Measurements from ENCODE around the gene SCUBE1.

The SCUBE1 gene

DNA sequence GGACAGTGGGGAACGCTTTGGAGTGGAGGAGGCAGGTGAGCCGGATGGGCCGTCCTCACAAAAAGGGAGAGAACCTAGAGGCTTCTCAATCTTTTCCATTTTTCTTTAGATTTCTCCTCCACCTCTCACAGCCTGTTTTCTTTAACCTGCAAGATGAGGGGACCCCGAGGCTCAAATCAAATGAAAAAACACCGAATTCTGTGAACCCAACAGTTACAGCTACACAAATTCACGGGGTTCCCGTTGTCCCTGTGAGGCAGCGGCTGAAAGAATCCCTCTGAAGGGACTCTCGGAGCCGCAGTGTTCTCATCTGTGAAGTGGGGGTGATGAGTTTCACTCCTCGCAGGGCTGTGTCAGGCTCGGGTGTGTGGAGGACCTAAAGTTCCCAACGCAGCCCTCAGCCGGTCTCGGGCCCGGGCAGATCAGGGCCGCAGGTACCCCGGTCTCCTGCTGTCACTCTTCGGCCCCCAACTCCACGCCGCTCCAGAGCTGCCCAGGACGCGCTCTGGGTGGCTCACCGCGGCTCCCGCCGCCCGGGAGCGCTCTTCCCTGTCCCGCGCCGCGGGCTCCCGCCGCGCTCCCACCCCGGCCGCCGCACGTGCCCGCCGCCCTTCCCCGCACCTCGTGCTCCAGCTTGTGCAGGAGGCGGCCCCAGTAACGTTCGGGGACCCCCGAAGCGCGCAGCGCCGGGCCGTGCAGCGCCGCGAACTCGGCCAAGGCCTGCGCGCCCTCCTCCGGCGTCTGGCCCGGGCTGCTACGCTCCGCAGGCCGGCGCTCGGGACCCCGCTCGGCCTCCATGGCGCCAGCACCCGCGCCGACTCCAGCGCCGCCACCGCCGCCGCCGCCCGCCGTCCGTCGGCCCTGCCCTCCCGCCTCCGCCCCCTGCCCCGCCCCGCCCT is 156.7 kb downstream of the SCUBE1 start, which contains the start of gene TTLL12:
TTLL12 (minus strand) TSS at position 863 of the 899 bp plus-strand sequence; CDS start at position 798, 65 bp downstream.
- TF ChIP-seq CTCF (IDR thresholded peaks at IDR 0.05) = no peak
- peak within 1 kb of the TSS; percentile 74 to 86 for H3K4me3 ChIP-seq (ENCODE audit: low read depth in 1 of 2, low read length in 1 of 2)

DNA sequence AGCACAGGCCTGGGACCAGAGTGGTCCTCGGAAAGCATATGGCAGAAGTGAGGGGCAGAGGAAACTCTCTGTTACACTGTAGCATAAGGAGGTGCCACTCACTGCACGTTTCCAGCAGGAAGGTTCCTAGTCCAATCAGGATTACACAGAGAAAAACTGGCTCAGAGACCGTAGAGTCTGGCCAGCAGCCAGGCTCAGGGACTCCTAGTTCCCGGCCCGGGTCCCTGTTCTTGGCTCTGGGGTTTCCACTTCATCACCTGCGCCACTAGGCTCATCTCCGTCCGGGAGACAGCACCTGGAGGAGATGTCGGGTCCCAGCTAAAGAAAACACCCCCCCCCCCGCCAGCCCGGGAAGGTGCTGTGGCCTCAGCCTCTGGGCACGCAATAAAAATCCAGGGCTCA is 157.3 kb downstream of the SCUBE1 start:
- TF ChIP-seq CTCF (IDR thresholded peaks at IDR 0.05) = no peak
- peaks cover 20% of the 10 kb centered on the region for H3K36me3 ChIP-seq
- H3K9me3 ChIP-seq = no peaks in the 10 kb centered on the region
- peak overlapping the region; percentile 66 to 74 for H3K4me3 ChIP-seq (ENCODE audit: low read depth in 1 of 2, low read length in 1 of 2)
- H3K27me3 ChIP-seq = no peaks in the 10 kb centered on the region
- no peak overlapping the region for H3K27ac ChIP-seq
- H3K4me1 ChIP-seq (ENCODE audit: control insufficient read depth in 1 of 2, insufficient read depth in 1 of 2, low read depth in 1 of 2, low read length in 1 of 2) = peaks cover 39 to 42% of the 10 kb centered on the region in 2 experiments

More for the DNA sequence above, 156.7 kb downstream of the SCUBE1 start, which contains the start of gene TTLL12:
- peaks cover 14% of the 10 kb centered on the region for H3K36me3 ChIP-seq
- no peaks in the 10 kb centered on the region for H3K9me3 ChIP-seq
- peak within 1 kb of the TSS; percentile 94 for H3K27ac ChIP-seq
- H3K27me3 ChIP-seq = no peaks in the 10 kb centered on the region
- peaks cover 39 to 42% of the 10 kb centered on the region in 2 experiments for H3K4me1 ChIP-seq (ENCODE audit: control insufficient read depth in 1 of 2, insufficient read depth in 1 of 2, low read depth in 1 of 2, low read length in 1 of 2)

GRCh38 chr22:43183496-43184277 is 159.5 kb downstream of the SCUBE1 start:
- H3K27me3 ChIP-seq = no peaks in the 10 kb centered on the region
- H3K4me3 ChIP-seq (ENCODE audit: low read depth in 1 of 2, low read length in 1 of 2) = no peak overlapping the region
- peaks cover 39 to 42% of the 10 kb centered on the region in 2 experiments for H3K4me1 ChIP-seq (ENCODE audit: control insufficient read depth in 1 of 2, insufficient read depth in 1 of 2, low read depth in 1 of 2, low read length in 1 of 2)
- peak overlapping the region; percentile 46 for H3K27ac ChIP-seq
- H3K36me3 ChIP-seq = peaks cover 42% of the 10 kb centered on the region
- TF ChIP-seq CTCF (IDR thresholded peaks at IDR 0.05) = no peak
- H3K9me3 ChIP-seq = no peaks in the 10 kb centered on the region

DNA sequence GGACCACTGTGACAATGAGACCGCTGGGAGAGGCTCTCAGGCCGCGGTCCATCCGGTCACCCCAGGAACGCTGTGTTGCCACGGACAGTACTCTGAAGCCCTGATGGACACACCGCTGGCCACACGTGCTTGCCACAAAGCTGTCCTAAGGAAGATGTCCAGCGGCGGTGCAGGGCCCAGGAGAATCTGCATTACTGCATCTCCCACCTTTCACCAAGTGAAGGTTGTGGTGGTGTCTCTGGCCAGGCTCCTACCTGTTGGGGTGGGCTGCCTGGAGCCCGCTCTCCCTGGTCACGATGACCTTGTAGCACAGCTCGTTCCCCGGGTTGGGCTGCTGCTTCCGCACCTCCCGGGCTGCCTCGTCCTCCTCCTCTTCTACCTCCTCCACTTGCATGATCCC is 160.4 kb downstream of the SCUBE1 start:
- Histone ChIP-seq H3K4me3 (ENCODE audit: low read depth in 1 of 2, low read length in 1 of 2) (no peak overlapping the region), H3K27ac (no peak overlapping the region), H3K27me3 (no peaks in the 10 kb centered on the region), H3K9me3 (no peaks in the 10 kb centered on the region), H3K4me1 (ENCODE audit: control insufficient read depth in 1 of 2, insufficient read depth in 1 of 2, low read depth in 1 of 2, low read length in 1 of 2) (peaks cover 34 to 38% of the 10 kb centered on the region in 2 experiments), H3K36me3 (peaks cover 48% of the 10 kb centered on the region)
- no peak for TF ChIP-seq CTCF (IDR thresholded peaks at IDR 0.05)

GRCh38 chr22:43182118-43182517 is 161.1 kb downstream of the SCUBE1 start:
- Histone ChIP-seq H3K36me3 (peaks cover 55% of the 10 kb centered on the region), H3K9me3 (no peaks in the 10 kb centered on the region), H3K4me3 (ENCODE audit: low read depth in 1 of 2, low read length in 1 of 2) (no peak overlapping the region), H3K4me1 (ENCODE audit: control insufficient read depth in 1 of 2, insufficient read depth in 1 of 2, low read depth in 1 of 2, low read length in 1 of 2) (peaks cover 32 to 35% of the 10 kb centered on the region in 2 experiments), H3K27me3 (no peaks in the 10 kb centered on the region), H3K27ac (no peak overlapping the region)
- TF ChIP-seq CTCF (IDR thresholded peaks at IDR 0.05) = no peak
